Panc1 (cell line): ENCODE measurements around the gene NSL1.

Experiments used
- POLR2AphosphoS5 ChIP-seq: IDR thresholded peaks from 2 replicates; pipeline ENCODE4 v1.6.1; 2012; ENCODE audit warnings: mild to moderate bottlenecking, low read depth, low read length, moderate library complexity
- SIN3A ChIP-seq: IDR thresholded peaks from 2 replicates; pipeline ENCODE4 v1.6.1; 2012; ENCODE audit warnings: low read depth, mild to moderate bottlenecking, low read length, moderate library complexity, borderline replicate concordance; ENCODE audit not compliant: insufficient read depth
- TCF7L2 ChIP-seq: IDR thresholded peaks from 2 replicates; pipeline ENCODE4 v1.6.1; 2011; ENCODE audit warnings: mild to moderate bottlenecking, low read depth, low read length, inconsistent platforms
- TF ChIP-seq, protein P1 (sequence below): fragments of 450-650 bp; IDR thresholded peaks from 2 replicates; pipeline ENCODE4 v1.5.1; 2017; ENCODE audit warnings: mild to moderate bottlenecking

DNA sequence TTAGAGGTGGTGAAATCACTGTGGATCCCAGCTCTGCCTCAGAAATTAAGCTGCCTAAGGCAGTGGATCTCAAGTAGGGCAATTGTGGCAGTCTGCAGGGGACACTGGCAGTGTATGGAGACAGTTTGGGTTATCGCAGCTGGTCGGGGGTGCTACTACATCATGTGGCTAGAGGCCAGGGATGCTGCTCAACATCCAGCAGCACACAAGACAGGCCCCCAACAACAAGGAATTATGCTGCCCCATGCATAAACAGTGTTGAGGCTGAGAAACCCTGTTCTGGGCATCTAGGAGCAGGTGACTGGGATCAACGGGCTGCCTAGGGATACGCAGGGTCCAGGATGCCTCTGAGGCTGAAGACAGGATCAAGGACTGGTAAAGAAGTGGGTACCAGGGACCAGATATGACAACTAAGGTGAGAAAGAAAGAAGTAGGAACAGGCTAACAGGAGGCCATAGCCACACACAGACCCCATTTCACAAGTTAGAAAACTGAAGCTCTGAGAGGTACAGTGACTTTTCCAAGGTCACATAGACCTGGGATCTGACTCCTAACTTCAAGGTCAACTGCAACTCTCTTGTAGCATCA, 100.7 kb downstream of the NSL1 start:
- TF ChIP-seq SIN3A, result no peak
- TF ChIP-seq, protein P1, sequence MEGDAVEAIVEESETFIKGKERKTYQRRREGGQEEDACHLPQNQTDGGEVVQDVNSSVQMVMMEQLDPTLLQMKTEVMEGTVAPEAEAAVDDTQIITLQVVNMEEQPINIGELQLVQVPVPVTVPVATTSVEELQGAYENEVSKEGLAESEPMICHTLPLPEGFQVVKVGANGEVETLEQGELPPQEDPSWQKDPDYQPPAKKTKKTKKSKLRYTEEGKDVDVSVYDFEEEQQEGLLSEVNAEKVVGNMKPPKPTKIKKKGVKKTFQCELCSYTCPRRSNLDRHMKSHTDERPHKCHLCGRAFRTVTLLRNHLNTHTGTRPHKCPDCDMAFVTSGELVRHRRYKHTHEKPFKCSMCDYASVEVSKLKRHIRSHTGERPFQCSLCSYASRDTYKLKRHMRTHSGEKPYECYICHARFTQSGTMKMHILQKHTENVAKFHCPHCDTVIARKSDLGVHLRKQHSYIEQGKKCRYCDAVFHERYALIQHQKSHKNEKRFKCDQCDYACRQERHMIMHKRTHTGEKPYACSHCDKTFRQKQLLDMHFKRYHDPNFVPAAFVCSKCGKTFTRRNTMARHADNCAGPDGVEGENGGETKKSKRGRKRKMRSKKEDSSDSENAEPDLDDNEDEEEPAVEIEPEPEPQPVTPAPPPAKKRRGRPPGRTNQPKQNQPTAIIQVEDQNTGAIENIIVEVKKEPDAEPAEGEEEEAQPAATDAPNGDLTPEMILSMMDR, result no peak
- no peak for TF ChIP-seq POLR2AphosphoS5
- TF ChIP-seq TCF7L2, result no peak
